NCI-H2107 treated with DMSO at 0.1 percent for 48 hours (cell line): ENCODE measurements around the gene CAPG.

Experiments used
- DNase-seq: peaks from one replicate; lab custom pipeline; 2025; ENCODE audit not compliant: unreplicated experiment; lab: John Stamatoyannopoulos, UW

CAPG gene

DNA sequence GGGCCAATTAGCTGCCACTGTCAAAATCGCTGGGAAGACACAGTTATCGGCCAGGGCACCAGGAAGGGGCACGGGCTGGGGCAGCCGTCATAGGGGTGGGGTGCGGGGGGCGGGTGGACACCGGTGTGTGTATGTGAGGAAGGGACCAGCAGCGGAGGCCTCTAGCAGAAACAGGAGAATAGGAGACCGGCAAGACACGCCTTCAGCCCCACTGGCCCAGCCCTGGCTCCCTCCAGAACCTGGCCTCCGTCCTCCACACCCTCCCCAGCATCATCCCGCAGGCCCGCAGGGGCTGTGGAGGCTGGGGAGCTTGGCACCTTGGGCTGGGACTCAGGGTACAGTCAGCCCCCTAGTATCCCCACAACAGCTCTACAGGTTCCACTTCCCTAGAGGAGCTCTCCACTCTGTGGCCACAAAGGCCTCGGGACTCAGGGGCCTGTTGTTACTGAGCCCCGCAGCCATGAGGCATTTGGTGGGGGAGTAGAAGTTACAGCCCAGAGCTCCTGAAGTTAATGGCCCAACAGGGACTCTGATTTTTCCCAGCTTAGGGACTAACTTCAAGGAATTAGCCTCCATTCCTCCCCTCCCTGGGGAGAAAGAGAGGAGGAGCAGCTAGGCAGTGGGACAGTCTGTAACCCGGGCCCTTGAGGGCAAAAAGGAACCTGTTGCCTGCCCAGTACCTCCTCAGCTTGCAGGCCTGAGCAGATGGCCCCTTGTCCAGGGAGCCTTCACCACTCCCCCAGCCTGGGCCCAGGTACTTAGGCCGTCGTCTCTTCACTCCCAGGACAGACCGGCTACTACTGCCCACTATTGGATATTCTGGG lies 28.2 kb upstream of the CAPG start:
- DNase-seq: no peak

DNA sequence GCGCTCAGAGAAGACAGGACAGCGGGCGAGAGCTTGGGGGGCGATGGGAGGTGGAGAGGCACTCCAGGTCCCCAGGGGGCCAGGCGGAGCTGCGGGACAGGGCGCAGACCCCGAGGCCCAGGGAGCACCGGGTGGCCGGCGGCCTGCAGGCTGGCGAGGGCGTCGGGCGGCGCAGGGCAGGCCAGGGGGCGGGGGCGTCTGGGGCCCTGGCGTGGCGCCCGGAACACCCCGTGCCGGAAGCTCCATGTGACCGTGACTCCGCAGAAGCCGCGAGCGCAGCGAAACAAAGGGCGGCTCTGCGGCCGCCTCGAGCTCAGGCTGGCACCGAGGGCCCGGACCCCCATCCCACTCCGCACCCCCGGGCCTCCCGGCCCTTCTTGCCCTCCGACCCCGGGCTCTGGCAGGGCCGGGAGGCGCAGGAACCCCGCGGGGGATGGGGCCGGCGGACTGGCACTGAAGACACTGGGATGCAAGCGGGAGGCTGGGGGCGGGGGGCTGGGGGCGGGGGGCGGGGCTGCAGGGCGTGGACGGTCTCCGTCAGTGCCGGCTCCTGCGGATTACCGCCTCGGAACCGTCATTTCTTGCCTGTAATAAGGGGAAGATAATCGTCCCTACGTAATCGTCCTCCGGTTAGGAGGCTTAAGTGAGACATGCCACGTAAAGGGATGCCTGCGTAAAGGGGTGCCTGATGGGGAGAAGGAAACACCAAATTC lies 27.5 kb upstream of the CAPG start:
- peak; percentile 52 for DNase-seq

DNA sequence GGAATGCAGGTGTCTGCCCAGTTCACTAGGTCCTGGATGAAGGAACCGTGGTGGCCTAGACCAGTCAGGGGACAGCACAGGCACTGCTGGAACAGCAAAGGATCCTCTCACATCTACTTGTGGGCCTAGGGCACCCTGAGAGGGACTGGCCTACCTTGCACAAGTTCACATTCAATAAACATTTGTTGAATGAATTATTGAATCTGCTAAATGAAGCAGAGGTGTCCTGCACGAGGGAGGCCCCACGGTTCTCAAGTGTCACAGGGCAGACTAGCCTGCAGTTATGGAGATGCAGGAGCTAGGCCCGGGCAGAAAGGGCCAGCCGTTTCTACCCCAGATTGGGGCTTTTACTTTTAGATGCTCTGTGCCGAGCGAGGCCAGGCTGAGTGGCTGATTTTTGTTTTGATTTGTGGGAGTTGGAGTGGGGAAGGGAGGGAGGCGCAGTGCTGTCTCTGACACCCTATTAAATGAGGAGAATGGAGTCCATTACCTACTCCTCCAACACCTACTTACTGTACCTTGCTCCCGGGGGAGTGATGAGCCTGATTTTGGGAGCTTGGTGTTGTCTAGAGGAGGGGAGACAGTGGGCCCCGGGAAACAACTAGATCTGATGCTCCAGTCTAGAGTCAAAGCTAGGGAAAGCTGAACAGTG lies 26.8 kb upstream of the CAPG start:
- peak; percentile 43 for DNase-seq

DNA sequence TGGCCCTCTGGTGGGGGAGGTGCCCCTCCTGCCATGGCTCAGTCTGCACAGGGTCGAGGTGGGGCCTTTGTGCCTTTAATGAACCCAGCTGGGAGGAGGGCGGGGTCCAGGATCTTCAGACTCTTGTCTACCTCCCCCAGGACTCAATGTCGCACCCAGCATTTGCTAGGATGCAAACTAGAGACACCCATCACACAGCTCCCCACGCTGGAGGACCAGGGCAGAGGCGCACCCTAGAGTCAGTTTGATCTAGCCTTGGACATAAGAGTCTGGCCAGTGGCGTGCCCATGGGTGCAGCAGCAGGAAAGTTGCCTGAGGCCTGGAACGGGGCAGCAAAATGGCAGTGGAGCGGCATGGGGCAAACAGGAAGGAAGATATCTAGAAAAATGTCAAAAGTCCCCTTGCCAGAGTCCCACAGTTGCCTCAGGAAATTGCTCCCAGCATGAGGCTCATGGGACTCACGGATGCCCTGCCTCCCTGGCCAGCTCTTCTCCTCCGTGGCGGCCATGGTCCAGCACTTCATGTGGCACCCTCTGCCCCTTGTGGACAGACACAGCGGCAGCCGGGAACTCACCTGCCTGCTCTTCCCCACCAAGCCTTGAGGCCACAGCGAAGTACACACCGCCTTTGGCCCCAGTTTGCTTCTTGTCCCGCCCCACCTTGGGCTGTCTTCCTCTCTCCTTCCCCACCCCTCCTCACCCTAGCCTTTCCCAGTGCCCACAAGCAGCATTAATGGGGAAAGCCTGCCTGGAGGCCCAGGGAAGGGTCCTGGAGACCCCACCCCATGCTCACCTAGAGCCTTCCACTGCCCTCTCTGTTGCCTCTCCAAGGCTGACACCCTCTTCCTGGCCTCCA lies 26.0 kb upstream of the CAPG start:
- DNase-seq: no peak

DNA sequence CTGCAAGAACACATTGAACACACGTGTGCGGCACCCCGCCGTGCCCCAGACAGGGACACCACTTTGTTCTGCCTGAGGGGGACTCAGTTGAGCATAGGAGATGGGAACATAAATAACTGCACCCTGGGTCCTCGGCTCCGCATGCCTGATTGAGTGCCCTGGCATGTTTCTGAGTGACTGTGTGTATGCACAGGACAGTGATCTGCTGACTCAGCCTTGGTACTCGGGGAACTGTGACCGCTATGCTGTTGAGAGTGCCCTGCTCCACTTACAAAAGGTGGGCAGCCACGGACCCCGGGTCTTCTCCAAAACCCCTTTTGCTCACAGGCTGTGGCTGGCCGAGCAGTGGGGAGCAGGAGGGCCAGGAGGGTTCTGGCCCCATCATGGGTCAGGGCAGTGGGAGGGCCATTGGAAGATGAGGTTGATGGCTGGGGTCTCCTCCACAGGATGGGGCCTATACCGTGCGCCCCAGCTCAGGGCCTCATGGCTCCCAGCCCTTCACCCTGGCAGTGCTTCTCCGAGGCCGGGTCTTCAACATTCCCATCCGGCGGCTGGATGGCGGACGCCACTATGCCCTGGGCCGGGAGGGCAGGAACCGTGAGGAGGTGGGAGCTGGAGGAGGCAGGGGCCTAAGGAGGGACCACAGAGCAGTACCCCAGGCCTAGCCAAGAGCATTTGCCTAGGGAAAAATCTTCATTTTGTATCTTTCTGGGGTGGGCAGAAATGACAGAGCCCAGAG lies 25.2 kb upstream of the CAPG start:
- DNase-seq: no peak

DNA sequence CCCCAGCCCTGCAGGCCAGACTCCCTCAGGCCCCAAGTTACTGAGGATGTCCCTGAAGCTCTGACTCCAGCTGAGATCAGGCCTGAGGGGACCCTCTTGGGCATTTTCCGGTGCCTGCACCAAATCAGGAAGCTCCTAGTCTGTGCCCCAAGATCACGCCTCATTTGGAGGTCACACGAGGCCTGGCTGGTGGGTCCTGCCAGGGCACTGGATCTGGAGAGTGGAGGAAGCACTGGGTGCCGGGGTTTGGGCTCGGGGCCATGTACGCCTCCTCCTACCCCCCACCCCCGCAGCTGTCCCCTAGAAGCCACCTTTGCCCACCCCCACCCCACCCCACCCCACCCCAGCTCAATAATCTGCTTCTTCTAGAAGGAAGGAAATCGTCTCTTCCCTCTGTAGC lies 24.5 kb upstream of the CAPG start:
- no peak for DNase-seq

DNA sequence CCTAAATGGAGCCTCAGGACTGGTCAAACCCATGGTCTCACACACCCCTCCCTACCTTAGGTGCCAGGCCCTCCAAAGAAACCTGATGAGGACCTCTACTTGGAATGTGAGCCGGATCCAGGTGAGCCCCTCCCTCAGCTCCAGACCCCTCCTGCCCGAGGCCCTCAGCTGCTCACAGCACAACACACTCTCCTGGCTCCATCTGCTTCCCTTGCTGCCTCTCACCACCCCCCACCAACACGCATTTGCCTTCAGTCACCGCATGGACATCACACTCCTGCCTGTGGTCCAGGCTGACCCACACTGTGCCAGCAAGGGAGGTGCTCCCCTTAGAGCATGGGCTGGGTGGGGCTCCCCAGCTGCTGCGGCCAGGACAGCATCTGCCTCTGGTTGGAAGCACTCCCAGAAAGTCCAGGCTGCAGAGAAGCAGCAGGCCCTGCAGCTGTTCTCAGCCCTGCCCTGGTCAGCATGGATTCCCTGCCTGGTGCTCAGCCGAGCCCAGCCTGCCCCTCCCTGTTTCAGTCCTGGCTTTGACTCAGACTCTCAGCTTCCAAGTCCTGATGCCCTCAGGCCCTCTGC lies 23.4 kb upstream of the CAPG start:
- DNase-seq: peak; percentile 30

DNA sequence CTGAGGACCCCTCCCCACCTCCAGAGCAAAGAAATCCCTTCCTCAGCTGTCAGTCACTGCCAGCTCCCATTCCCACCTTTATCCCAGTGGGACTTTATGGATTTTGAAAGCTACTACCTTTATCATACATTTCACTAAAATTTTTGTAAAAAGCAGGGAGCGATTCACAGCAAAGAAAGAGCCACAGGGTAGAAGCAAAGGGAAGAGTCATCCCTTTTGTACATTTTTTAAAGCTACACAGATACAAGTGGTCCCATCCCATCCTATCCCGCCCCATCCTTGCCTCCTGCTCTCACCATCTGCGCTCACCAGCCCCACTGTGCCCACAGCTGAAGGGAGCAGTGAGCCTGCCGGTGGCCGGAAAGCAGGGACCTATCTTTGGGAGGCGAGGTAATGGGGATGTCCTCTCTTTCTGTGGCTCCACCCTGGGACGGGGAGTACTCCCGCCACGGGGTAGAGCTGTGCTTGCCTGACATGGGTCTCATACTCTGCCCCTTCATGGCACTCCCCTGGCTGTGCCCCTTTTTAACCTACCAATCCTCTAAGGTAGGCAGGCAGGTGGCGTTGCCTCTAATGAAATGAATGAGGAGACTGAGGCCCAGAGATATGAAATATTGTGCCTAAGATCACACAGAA lies 21.5 kb upstream of the CAPG start:
- no peak for DNase-seq

DNA sequence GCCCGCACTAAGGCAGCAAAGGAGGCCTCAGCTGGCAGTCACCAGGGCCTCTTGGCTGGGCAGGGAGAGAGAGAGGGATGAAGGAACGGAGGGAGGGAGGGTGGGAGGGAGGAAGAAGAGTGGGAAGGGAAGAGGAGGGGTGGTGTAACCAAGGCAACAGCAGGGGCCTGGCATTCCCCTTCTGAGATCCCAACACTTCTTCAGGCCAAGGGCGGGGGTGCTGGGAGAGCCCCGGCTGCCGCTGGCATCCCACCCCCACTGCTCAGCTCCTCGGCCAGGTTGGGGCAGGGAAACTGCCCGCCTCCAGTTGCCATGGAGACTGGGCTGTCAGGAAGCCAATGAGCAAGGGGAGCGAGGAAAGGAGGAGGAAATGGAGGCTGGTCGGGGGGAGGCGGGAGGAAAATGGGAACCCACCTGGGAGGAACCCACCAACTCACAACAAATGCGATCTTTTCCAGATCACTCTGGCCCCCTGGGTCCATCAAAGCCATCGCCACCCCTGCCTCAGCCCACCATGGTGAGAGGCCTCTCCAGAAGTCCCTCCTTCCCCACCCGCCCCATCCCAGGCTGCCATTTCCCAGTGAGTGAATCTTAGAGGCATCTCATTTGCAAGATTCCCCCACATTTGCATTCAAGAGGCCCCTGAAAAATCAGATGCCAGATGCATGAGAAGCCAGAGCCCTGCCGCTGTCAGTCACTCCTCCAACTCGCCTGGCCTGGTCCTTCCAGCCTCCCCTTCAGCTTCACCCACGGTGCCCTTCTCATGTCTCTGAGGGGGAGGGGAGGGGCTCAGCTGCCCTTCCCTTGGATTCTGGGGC lies 20.8 kb upstream of the CAPG start:
- no peak for DNase-seq

DNA sequence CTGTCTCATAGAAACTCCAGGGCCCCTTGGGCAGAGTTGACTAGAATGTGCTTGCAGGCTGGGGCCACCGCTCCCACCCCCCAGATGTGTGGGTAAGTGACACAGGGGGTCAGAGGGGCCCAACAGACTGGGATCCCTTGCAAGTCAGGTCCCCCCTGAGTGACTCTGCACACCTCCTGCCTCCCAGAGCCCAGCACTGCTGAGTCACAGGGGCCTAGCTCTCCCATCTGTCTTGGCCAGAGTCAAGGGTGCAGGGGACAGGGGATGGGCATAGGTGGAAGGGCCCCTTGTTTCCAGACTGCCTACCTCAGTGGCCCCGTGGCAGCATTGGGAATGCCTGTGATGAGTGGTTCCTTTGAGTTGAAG lies 19.7 kb upstream of the CAPG start:
- no peak for DNase-seq

DNA sequence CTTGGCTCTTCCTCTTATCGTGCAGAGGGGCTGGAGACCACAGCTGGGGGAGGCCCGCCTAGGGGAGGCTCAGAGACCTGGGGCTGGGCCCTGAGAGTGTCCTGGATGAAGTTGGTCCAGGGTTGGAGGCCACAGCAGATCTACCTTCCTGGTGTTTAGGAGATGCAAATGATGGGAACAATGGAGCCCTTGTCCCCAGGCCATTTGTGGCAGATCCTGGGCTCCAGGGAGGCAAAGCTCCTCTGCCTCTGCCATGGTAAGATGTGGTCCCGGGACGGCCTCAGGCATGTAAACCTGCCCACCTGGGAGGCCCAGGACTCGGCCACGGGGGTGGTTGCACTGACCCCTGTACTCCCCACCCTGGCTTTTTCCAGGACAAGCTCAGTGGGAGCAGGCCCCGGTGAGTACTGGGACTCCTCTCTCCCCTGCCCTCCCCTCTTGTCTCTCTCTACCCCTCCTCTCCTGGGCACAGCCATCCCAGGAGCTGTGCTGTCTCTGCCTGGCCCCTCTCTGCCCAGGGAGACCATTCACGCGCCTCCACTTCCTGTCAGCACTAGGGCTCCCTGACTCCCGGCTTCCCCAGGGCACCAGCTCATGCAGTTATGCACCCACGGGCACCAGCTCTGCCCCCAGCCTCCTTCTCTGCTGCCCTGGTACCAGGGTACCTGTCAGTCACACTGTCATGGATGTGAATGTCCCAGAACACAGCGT lies 19.2 kb upstream of the CAPG start:
- no peak for DNase-seq

DNA sequence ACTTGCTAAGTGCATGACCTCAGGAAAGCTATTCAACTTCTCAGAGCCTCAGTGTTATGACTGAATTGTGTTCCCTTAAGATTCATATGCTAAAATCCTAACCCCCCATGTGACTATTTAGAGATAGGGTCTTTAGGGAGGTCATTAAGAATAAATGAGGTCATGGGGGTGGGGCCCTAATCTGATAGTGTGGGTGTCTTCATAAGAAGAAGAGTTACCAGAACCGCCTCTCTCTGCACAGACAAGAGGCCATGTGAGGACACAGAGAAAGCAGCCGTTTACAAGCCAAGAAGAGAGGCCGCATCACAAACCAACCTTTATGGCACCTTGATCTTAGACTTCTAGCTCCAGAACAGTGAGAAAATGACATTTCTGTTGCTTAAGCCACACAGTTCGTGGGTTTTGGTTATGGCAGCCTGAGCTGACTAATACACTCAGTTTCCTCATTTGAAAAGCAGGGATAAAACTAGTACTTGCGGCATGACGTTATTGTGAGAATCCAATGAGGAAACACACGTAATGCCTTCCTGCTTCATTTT lies 18.2 kb upstream of the CAPG start:
- no peak for DNase-seq

DNA sequence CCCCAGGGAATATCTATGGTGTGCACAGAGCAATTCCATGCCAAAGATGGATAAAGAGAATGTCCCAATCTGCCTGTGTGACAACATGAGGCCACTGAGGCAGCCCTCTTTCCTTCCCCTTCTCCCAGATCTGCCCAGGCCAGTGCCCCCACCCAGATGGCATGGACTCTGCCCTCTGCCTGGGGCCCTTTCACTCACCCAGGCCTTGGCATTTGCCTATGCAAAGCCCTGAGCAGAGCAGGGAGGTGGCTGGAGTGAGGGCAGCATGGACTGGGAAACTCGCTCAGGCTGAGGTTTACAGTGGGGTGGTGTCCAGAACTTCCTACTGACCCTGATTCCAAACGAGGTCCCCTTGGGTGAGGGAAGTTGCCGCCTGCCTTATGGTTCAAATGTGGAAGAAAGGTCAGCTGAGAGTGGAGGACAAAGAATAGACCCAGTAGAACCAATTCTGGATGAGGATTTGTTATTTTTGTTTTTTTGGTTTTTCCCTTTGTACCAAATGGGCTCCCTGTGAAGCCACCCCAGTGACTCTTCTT lies 17.2 kb upstream of the CAPG start:
- no peak for DNase-seq

DNA sequence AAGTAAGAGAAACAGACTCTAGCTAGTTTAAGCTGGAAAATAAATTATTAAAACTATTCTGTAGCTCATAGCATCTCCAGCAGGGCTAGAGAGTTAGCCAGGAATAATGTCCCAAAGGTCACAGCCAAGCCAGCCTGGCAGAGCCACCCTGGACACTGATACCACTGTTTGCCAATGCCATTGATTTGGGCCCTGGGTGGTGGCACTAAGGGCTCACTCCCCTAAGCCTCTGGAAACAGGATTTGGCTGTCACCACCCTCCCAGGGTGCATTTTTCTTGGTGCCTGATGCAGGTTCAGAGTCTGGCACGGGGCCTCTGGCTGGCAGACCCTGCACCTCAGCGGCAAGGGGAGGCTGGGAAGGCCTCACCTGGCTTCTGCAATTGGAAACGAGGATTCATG lies 15.4 kb upstream of the CAPG start:
- DNase-seq: no peak

DNA sequence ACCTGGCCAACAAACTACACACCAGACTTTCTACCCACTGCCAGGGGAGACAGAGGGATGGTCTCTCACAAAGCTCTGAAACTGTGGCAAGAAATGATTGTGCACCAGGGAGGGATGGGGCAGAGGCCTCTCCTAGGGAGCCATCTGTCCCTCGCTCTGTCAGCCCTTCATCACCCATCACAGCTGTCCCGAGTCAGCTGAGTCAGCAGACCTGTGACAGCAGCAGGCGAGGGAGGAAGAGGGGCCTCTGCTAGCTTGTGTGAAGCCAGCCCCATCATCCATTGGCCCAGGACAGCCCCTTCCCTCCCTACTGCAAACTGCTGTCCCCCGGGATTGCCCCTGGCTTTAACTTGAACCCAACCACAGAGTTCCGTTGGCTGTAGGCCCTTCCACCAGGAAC lies 13.4 kb upstream of the CAPG start:
- no peak for DNase-seq

DNA sequence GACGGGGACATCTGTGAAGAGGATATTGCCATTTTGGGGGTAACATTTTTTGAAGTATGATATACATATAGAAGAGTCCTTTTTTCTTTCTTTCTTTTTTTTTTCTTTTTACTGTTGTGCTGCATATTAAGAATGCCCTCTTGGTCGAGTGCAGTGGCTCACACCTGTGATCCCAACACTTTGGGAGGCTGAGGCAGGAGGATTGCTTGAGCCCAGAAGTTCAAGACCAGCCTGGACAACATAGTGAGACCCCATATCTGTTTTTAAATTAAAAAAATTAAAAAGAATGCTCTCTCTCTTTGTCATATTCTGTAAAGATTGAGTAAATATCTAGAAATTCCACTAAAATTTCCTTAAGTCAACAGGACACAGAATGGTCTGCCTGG lies 11.9 kb upstream of the CAPG start:
- DNase-seq: no peak

DNA sequence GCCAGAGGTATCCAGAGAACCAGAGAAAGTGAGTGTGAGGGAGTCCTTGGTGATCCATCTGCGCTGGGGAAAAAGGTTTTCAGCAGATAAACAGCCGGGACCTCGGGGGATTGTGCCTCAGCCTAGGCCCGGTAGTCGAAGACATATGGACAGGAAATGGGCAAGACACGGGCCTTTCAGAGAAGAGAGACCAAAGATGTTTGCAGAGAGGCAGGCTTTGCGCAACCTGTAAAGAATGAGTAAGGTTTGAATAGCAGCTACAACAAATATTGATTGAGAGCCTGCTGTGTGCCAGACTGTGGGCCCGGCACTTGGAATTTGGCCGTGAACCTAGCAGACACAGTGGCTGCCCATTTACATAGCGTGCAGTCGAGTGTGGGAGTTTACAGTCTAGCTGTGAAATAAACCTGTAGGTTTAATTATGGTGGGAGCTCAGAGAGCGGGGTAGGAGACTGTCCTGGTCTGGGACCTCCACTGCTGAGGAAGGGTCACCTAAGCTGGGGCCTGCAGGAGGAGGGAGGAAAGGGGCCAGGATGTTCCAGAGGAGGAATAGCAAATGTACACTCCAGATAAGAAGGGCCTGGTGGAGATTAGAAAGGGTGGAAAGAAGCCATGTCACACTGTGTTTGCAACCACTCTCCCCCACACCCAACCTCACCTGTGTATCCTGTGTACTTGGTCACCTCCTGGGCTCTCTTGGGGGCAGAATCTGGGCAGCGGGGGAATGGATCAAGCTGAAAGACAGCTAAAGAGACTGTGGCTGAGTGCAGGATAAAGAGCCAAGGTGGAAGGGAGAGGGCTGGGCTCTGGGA lies 11.3 kb upstream of the CAPG start:
- DNase-seq: peak; percentile 41
